ES-I3 (cell line): Measurements from ENCODE around the gene FRMD4B.
A peak's percentile ranks its signal among the peaks of the same experiment; 100 is the strongest.

ENCODE experiments used
- H3K36me3 ChIP-seq: 2 replicates; pipeline ENCODE4 v1.6.1; 2013; ENCODE audit warnings: mild to moderate bottlenecking, low read length, control low read depth, moderate library complexity; ENCODE audit not compliant: insufficient read depth
- H3K4me1 ChIP-seq: 2 replicates; pipeline ENCODE4 v1.6.1; 2013; ENCODE audit warnings: mild to moderate bottlenecking, control low read depth, low read length; ENCODE audit not compliant: insufficient read depth
- H3K9ac ChIP-seq: 2 replicates; pipeline ENCODE4 v1.6.1; 2013; ENCODE audit warnings: low read depth, mild to moderate bottlenecking, low read length, moderate library complexity
- H3K9me3 ChIP-seq: 2 replicates; pipeline ENCODE4 v1.6.1; 2013; ENCODE audit warnings: mild to moderate bottlenecking, low read length, moderate library complexity; ENCODE audit not compliant: control insufficient read depth, insufficient read depth

The FRMD4B gene

DNA sequence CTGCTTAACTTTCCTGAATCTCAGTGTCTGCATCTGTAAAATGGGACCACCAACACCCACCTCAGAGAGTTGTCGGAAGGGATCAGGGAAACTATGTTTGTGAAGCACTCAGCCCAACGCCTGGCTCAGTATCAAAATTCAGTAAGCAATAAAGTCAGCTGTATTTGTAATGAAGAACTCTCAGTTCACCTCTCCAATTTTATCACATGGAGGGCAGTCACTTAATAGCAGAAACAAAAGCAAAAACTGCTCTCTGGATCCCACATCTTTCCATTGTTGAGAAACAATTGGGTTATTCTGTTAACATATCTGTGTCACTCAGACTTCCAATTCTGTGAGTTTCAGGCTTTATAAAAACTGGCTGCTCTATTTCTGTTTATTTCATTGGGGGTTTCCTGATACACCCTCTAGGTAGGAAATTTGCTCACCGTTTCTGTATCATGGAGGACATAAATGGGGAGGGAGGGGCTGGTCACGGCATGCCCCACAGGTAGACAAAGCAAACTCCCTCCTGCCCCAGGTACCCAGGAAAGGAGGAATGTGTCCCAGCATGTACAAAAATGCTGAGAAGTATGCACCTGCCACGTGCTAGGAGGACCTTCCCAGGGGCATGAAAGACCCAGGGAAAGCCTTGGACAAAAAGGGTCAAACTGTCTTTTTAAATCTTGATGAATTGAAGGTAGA lies 182.1 kb downstream of the FRMD4B start:
- Histone ChIP-seq H3K9ac (no peak overlapping the region), H3K9me3 (no peaks in the 10 kb centered on the region), H3K36me3 (no peaks in the 10 kb centered on the region; the same call in 1 of the 2 replicates), H3K4me1 (peaks cover 7% of the 10 kb centered on the region)

DNA sequence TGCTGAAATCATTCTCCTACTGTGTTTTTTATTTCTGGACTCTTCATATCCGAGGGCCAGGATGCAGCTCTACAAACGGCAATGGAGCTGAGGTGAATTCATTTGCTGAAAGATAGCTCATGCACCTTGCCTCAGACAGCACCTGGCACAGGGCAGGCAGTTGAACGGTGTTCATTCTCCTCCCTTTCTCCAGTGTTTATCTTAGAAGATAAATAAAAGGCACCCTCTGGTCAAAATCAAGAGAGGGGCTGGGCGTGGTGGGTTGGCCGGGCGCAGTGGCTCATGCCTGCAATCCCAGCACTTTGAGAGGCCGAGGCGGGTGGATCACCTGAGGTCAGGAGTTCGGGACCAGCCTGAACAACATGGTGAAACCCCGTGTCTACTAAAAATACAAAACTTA lies 184.2 kb downstream of the FRMD4B start:
- H3K9me3 ChIP-seq, result no peaks in the 10 kb centered on the region
- H3K4me1 ChIP-seq, result peaks cover 13% of the 10 kb centered on the region
- H3K9ac ChIP-seq, result no peak overlapping the region
- no peaks in the 10 kb centered on the region; the same call in 1 of the 2 replicates for H3K36me3 ChIP-seq

DNA sequence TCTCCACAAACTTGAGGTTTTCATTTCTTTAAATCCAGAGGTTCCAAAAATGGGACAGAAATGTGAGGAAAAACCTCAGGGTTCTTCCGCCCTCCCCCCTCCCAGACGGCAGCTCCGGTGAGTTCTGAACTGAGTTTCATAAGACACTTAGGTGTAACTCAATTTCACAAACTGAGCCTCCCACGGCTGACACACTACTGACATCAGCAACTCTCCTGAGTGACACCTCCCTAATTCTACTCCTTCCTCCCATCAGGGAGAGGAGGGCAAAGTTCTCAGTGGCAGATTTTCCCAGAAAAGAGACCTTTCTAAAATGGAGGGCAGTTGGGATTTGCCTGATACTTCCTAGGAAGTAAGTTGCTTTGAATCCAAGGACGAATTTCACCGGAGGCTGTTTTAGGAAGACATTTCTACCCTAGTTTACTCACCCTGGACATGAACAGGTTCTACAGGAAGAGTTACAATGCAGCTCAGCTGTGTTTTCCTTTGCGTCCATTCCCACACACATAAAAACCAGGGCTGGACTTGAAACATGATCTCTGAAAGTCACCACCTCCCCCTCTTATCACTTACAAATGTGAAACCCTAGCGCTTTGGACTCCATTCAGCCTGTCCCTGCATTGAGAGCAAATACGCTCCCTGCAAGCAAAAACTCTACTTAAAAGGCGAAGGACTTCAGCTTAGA lies 185.4 kb downstream of the FRMD4B start:
- H3K9ac ChIP-seq, result peak overlapping the region; percentile 28; the same call in 1 of the 2 replicates
- peaks cover 13% of the 10 kb centered on the region for H3K4me1 ChIP-seq
- H3K9me3 ChIP-seq, result no peaks in the 10 kb centered on the region
- no peaks in the 10 kb centered on the region; the same call in 1 of the 2 replicates for H3K36me3 ChIP-seq

DNA sequence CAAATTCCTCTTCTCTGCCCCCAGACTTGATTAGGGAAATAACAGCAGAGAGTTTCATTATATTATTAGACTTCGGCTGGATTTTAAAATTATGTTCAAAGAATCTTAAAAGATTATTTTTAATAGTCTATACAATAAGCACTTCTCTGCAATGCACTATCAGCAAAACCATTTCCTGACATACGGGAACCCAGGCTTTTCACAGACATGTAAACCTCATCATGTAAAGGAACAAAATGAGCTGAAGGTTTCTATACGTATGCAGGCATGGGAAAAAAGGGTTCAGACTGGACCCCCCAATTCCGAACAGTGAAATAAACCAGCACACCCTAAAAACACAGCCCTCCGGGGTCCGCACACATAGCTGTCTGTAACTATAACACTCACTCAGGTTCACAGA lies 185.9 kb downstream of the FRMD4B start:
- Histone ChIP-seq H3K36me3 (no peaks in the 10 kb centered on the region; the same call in 1 of the 2 replicates), H3K9ac (no peak overlapping the region), H3K4me1 (peaks cover 13% of the 10 kb centered on the region), H3K9me3 (no peaks in the 10 kb centered on the region)

DNA sequence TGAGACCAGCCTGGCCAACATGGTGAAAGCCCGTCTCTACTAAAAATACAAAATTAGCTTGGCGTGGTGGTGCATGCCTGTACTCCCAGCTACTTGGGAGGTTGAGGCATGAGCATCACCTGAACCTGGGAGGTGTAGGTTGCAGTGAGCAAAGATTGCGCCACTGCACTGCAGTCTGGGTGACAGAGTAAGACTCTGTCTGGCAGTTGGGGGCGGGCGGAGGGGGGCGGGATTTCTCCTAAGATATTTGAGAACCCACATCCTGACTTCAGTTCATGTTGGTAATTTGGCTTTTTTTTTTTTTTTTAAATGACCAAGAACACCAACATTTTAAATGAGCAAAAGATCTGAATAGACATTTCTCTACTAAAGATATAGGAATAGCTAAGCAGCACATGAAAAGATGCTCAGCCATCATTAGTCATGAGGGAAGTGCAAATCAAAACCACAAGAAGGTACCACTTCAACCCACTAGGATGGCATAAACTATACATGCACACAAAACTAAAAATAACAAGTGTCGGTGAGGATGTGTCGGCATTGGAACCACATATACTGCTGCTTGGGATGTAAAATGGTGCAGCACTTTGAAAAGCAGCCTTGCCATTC lies 187.9 kb downstream of the FRMD4B start:
- no peaks in the 10 kb centered on the region; the same call in 1 of the 2 replicates for H3K36me3 ChIP-seq
- H3K9ac ChIP-seq, result no peak overlapping the region
- peaks cover 13% of the 10 kb centered on the region for H3K4me1 ChIP-seq
- H3K9me3 ChIP-seq, result no peaks in the 10 kb centered on the region

DNA sequence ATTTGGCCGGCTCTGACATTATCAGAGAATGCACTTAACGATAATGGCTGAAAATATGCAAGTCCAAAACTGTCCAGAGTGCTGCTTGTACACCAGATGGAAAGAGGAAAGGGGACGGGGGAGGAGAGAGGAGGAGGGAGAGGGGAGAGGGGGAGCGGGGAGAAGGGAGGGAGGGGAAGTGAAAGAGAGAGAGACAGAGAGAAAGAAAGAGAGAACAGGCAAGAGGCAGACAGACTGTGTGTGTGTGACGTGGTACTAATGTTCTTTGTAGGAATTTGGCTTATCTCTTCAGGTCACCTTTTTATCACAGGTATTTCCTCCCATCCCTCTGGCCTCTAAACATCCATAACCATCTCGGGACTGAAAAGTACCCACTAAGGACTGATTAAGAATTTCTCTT lies 188.4 kb downstream of the FRMD4B start:
- no peaks in the 10 kb centered on the region for H3K9me3 ChIP-seq
- no peak overlapping the region for H3K9ac ChIP-seq
- no peaks in the 10 kb centered on the region; the same call in 1 of the 2 replicates for H3K36me3 ChIP-seq
- peaks cover 13% of the 10 kb centered on the region for H3K4me1 ChIP-seq

DNA sequence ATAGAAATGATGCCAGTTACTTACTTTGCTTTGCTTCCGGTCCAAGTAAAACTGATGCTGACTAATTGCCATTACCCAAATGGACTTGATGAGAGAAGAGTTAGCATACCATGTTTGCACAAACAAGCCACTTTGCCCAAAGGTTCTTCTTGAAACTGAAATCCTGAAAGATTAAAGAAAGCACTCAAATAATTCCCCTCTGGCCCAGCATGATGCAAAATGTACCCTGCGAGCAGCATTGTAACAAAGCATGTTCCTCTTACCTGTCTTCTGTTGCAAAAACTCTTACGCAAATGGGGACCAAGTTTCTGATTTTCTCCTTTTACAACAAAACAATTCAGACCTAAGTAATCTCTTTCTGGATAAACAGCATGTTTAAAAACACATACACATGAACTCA lies 189.0 kb downstream of the FRMD4B start:
- peaks cover 13% of the 10 kb centered on the region for H3K4me1 ChIP-seq
- no peaks in the 10 kb centered on the region; the same call in 1 of the 2 replicates for H3K36me3 ChIP-seq
- no peak overlapping the region for H3K9ac ChIP-seq
- H3K9me3 ChIP-seq, result no peaks in the 10 kb centered on the region

DNA sequence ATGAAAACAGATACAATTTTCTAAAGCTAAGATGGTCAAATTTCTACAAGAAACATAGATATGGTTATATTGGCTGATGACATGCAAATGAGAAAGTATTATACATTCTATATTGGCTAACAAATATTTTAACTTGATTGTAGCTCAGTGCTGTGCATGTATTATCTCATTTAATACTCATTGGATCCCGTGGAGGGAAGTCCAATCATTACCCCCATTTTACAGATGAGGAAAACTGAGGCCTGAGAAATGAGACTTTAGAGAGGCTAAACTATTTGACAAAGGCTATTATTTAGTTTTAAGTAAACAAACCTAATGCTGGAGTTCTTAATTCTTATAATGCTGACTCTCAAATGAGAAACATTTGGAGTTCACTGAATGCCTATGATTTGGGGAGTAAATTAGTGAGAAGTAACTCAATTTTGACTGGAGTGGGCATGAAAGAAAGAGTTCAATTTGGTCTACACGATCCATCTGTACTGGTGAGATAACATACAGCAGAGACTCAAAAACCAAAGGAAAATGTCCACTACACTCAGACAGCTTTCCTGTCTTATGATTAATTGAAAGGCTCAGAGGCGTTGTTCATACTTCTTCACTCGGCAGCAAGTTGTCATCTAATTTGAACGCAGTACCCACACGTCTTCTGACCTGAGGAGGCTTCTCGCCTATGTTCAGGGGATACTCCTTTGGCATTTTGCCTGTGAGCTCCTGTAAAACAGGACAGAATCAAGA lies 191.3 kb downstream of the FRMD4B start:
- Histone ChIP-seq H3K36me3 (no peaks in the 10 kb centered on the region), H3K9me3 (no peaks in the 10 kb centered on the region), H3K4me1 (peaks cover 6% of the 10 kb centered on the region; the same call in 1 of the 2 replicates), H3K9ac (no peak overlapping the region)

DNA sequence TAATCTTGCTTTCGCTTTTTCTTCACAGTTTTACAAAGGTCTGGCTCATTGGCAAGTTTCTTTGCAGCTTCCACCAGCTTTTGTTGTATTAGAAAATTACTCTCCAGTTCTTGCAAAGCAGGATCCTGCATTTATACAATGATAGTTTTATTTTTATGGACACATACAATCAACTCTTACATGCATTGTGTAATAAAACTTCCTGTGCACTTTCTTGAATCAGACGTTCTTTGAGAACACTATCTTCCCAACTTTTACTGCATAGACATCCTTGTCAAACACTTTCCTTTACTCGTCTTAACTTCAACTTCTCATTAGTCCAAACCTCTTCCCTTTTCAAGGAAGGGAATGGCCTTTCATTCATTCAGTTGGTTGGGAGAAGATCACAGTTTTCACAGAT lies 192.1 kb downstream of the FRMD4B start:
- peaks cover 6% of the 10 kb centered on the region; the same call in 1 of the 2 replicates for H3K4me1 ChIP-seq
- no peaks in the 10 kb centered on the region for H3K36me3 ChIP-seq
- no peak overlapping the region for H3K9ac ChIP-seq
- H3K9me3 ChIP-seq, result no peaks in the 10 kb centered on the region

DNA sequence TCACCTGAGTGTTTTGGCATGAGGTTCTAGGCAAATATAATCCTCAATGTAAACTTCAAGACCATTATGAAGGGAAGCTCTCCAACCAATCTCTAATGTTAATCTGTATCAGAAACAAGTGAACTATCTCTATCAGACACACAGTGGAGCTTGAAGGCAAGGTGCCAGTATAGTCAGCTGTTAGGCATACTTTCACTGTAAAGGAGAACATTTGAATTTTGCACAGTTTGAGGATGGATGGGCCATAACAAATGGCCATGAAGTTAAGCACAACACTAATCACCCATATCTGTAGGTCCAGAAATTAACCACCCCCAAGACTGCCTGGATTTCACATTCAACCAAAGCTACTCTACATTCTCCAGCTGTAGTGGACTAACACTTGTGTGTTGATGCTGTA lies 194.4 kb downstream of the FRMD4B start:
- Histone ChIP-seq H3K9me3 (no peaks in the 10 kb centered on the region), H3K4me1 (no peaks in the 10 kb centered on the region), H3K36me3 (no peaks in the 10 kb centered on the region), H3K9ac (no peak overlapping the region)

DNA sequence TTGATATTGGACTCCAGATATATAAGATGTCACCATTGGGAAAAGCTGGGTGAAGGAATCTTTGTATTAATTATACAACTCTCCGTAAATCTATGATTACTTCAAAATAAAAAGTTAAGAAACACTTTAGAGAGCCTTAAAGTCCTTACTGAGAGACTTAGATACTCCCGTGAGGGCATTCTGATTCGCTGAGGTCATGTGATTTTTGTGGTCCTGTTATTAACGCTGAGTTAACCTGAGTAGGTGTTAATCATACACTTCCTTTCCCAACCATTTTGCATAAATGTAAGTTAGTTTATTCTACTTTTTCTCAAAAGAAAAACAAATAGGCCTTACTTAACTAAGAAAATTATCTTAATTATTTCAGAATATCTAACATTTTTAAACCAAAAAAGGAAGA lies 196.4 kb downstream of the FRMD4B start:
- no peaks in the 10 kb centered on the region for H3K9me3 ChIP-seq
- no peaks in the 10 kb centered on the region for H3K4me1 ChIP-seq
- H3K9ac ChIP-seq, result no peak overlapping the region
- H3K36me3 ChIP-seq, result no peaks in the 10 kb centered on the region

DNA sequence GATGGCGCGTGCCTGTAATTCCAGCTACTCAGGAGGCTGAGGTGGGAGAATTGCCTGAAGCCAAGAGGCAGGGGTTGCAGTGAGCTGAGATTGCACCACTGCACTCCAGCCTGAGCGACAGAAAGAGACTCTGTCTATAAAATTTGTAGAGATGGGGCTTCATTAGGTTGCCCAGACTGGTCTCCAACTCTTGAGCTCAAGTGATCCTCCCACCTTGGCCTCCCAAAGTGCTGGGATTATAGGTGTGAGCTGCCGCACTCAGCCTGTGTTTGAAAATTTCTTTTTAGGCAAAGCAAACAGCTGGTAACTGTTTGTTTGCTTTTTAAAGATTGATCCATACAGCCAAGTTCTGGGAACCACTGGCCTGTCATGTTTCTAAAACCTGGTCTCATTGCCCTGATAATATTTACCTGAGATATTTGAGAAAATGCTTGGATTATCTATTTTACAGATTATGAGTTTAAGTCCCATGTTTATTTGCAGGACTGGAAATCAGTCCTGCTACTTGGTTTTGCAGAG lies 199.3 kb downstream of the FRMD4B start:
- H3K9ac ChIP-seq, result no peak overlapping the region
- no peaks in the 10 kb centered on the region for H3K9me3 ChIP-seq
- peaks cover 12% of the 10 kb centered on the region for H3K4me1 ChIP-seq
- H3K36me3 ChIP-seq, result no peaks in the 10 kb centered on the region

DNA sequence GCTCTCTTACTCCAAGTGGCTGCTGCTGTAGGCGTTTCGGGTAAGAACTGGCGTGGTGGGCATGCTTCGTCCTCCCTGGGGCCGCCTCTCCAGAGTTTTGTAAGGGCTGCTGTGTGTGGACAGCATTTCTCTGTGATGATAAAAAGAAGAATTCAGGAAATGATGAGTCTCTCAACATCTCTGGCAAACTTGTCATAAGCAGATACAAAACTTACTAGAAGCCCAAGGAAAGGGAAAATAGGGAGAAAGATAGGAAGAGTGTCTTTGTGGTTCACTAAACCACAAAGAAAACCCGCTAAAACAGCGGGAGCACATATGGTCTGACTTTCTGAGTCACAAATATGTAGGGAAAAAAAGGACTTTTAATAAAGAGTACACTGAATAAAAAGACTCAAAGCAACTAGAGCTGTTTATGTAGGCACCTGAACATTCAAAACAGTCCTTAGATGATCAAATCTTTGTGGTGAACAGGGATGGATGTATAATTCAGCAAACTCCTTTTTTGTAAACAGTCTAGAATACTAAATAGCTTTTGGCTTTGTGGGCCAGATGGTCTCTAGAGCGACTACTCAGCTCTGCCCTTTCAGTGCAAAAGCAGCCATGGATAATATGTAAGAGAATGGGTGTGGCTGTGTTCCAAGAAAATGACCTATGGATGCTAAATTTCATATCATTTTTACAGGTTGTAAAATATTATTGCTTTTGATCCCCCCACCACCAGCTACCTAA lies 203.1 kb downstream of the FRMD4B start:
- H3K9me3 ChIP-seq, result no peaks in the 10 kb centered on the region
- H3K9ac ChIP-seq, result no peak overlapping the region
- no peaks in the 10 kb centered on the region for H3K36me3 ChIP-seq
- H3K4me1 ChIP-seq, result peaks cover 15% of the 10 kb centered on the region
